Breast epithelium (tissue), 4 donors: ENCODE results near the gene NACC2. TPM values are rescaled to one million over a fixed set of nuclear protein-coding genes. Genes with fewer than 3 reads are reported as not detected.
"Not testable (repeated sequence)": the region's sequence is repeated elsewhere in the genome, so short reads cannot be mapped to it uniquely, and the experiment has no call there.

Experiments used
- DNase-seq, 2 donors: peaks; one replicate each; pipeline ENCODE4 v3.0.0-alpha.2; 2019; ENCODE audit warnings: low spot score in 2 of 2
- H3K27ac ChIP-seq, 2 donors: fragments of 200-600 bp; sonication (generic) in 1 of 2; one replicate each; pipeline ENCODE4 v1.5.1; 2016 to 2019; ENCODE audit warnings: mild to moderate bottlenecking in 1 of 2
- H3K27me3 ChIP-seq, 2 donors: fragments of 200-600 bp; sonication (generic) in 1 of 2; one replicate each; pipeline versions ENCODE4 v1.5.1 to v1.6.0; 2017 to 2019; ENCODE audit warnings: control low read depth in 1 of 2, mild to moderate bottlenecking in 1 of 2
- H3K36me3 ChIP-seq: fragments of 200-600 bp; one replicate; pipeline ENCODE4 v1.5.1; 2019
- H3K4me1 ChIP-seq, 2 donors: fragments of 200-600 bp; sonication (generic); one replicate each; pipeline ENCODE4 v1.5.1; 2016 to 2019; ENCODE audit warnings: control low read depth in 1 of 2
- H3K4me3 ChIP-seq, 3 donors: fragments of 200-600 bp; sonication (generic); 1 replicate in 2 of 3; 2 replicates in 1 of 3; pipeline ENCODE4 v1.5.1; 2016 to 2019; ENCODE audit warnings: mild to moderate bottlenecking in 3 of 3, moderate library complexity in 2 of 3
- H3K9me3 ChIP-seq, 2 donors: fragments of 200-600 bp; sonication (generic) in 1 of 2; one replicate each; pipeline ENCODE4 v1.5.1; 2016 to 2019; ENCODE audit warnings: control low read depth in 1 of 2
- POLR2A ChIP-seq: fragments of 450-650 bp; IDR thresholded peaks from one replicate; pipeline ENCODE4 v1.6.1; 2016; ENCODE audit warnings: antibody characterized with exemption, mild to moderate bottlenecking, moderate library complexity
- POLR2AphosphoS5 ChIP-seq, 3 donors: sonication (generic); formaldehyde crosslinking; IDR thresholded peaks; one replicate each; pipeline ENCODE4 v1.6.1; 2017; ENCODE audit warnings: antibody characterized with exemption in 3 of 3
- intact Hi-C: fragments of 100-400 bp; cut with DNase I; formaldehyde crosslinking; loops from one replicate; pipeline ENCODE4 v1.15.1; 2023; ENCODE audit warnings: low total_unique reads
- total RNA-seq, 3 donors: library from RNA; depleted of rRNA; stranded (reverse); fragments of >200 nt; gene quantifications; one replicate each; pipeline ENCODE4 v1.1.0, GENCODE V29; 2016
- TF ChIP-seq, protein P1 (sequence below), 3 donors: fragments of 450-650 bp; IDR thresholded peaks; one replicate each; pipeline ENCODE4 v1.5.1; 2016 to 2017; ENCODE audit warnings: antibody characterized with exemption in 3 of 3, mild to moderate bottlenecking in 3 of 3, moderate library complexity in 3 of 3

Gene NACC2
- total RNA-seq, 3 donors from 2014 or later: 14.0 to 24.2 (median 19.3) TPM

GRCh38 chr9:136042541-136042940 is 52.5 kb downstream of the NACC2 start:
- H3K9me3 ChIP-seq: peaks cover 9 to 15% of the 10 kb centered on the region in 2 donors

DNA sequence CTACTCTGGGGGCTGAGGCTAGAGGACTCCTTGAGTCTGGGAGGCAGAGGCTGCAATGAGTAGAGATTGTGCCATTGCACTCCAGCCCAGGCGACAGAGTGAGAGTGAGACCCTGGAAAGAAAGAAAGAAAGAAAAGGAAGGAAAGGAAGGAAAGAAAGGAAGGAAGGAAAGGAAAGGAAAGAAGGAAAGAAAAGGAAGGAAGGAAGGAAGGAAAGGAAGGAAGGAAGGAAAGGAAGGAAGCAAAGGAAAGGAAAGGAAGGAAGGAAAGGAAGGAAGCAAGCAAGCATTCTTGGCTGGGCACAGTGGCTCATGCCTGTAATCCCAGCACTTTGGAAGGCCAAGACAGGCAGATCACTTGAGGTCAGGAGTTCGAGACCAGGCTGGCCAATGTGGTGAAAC is 54.2 kb downstream of the NACC2 start:
- H3K9me3 ChIP-seq: peaks cover 17 to 23% of the 10 kb centered on the region in 2 donors
- H3K27ac ChIP-seq, H3K4me3 ChIP-seq, H3K27me3 ChIP-seq, H3K36me3 ChIP-seq, intact Hi-C loops, H3K4me1 ChIP-seq: not testable (repeated sequence)
- DNase-seq: peak in 1 of 2 donors; percentile 2

More at GRCh38 chr9:136042541-136042940, 52.5 kb downstream of the NACC2 start:
- intact Hi-C loops: no loop called here
- DNase-seq: peak in 1 of 2 donors; percentile 2
- H3K36me3 ChIP-seq: no peaks in the 10 kb centered on the region
- no peaks in the 10 kb centered on the region for H3K27me3 ChIP-seq
- H3K4me3 ChIP-seq: no peak overlapping the region
- H3K27ac ChIP-seq: no peak overlapping the region
- no peaks in the 10 kb centered on the region for H3K4me1 ChIP-seq
- TF ChIP-seq, protein P1, sequence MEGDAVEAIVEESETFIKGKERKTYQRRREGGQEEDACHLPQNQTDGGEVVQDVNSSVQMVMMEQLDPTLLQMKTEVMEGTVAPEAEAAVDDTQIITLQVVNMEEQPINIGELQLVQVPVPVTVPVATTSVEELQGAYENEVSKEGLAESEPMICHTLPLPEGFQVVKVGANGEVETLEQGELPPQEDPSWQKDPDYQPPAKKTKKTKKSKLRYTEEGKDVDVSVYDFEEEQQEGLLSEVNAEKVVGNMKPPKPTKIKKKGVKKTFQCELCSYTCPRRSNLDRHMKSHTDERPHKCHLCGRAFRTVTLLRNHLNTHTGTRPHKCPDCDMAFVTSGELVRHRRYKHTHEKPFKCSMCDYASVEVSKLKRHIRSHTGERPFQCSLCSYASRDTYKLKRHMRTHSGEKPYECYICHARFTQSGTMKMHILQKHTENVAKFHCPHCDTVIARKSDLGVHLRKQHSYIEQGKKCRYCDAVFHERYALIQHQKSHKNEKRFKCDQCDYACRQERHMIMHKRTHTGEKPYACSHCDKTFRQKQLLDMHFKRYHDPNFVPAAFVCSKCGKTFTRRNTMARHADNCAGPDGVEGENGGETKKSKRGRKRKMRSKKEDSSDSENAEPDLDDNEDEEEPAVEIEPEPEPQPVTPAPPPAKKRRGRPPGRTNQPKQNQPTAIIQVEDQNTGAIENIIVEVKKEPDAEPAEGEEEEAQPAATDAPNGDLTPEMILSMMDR (IDR thresholded peaks at IDR 0.05): no peak
- TF ChIP-seq POLR2AphosphoS5 (IDR thresholded peaks at IDR 0.05): no peak
- no peak for TF ChIP-seq POLR2A

- DNase-seq: no peak
- no peak overlapping the region for H3K27ac ChIP-seq
- intact Hi-C loops: no loop called here
Measured at GRCh38 chr9:136039488-136039887, 55.6 kb downstream of the NACC2 start.

DNA sequence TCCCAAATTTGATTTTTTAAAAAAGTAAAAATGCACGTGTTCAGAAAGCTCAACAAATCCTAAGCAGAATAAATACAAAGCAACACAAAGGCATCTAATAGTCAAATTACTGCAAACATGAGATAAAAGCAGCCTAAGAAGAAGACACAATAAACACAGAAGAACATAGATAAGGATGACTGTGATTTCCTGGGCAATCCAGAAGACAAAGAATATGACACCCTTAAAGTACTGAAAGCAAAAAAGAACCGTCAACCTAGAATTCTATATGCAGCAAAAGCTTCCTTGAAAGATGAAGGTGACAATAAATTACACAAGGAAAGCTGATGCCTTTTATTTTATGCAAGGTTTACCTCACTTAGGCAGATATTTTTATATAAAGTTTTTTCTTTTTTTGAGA is 58.2 kb downstream of the NACC2 start:
- Histone ChIP-seq H3K36me3 (no peaks in the 10 kb centered on the region), H3K4me1 (no peaks in the 10 kb centered on the region), H3K27ac (no peak overlapping the region), H3K27me3 (no peaks in the 10 kb centered on the region), H3K9me3 (peaks cover 17 to 23% of the 10 kb centered on the region in 2 donors), H3K4me3 (no peak overlapping the region)
- intact Hi-C loops: no loop called here
- no peak for DNase-seq
- TF ChIP-seq POLR2A (no peak), POLR2AphosphoS5 (IDR thresholded peaks at IDR 0.05) (no peak)
- TF ChIP-seq, protein P1 (IDR thresholded peaks at IDR 0.05): no peak

More at GRCh38 chr9:136039488-136039887, 55.6 kb downstream of the NACC2 start:
- TF ChIP-seq POLR2A (no peak), POLR2AphosphoS5 (IDR thresholded peaks at IDR 0.05) (no peak)
- TF ChIP-seq, protein P1 (IDR thresholded peaks at IDR 0.05): no peak
- Histone ChIP-seq H3K9me3 (peaks cover 17 to 23% of the 10 kb centered on the region in 2 donors), H3K4me3 (no peak overlapping the region), H3K27me3 (no peaks in the 10 kb centered on the region), H3K4me1 (no peaks in the 10 kb centered on the region), H3K36me3 (no peaks in the 10 kb centered on the region)

DNA sequence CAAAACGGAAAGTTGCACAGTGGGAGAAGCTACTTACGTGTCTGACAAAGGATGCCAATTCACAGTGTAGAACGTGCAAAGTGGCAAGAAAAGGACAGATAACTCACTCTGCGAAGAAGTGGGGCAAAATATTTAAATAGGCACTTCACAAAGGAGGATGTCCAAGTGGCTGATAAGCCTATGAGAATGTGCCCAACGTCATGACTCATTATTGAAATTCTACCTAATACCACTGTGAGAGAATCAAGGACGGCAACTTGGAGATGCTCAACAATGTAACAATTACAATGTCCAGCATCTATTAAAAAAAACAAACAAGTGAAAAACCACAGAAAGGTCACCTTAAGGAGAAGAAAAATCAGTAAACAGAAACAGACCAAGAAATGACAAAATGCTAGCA is 59.0 kb downstream of the NACC2 start:
- no peaks in the 10 kb centered on the region for H3K27me3 ChIP-seq
- intact Hi-C loops: no loop called here
- peaks cover 17 to 23% of the 10 kb centered on the region in 2 donors for H3K9me3 ChIP-seq
- no peak for TF ChIP-seq POLR2A
- TF ChIP-seq, protein P1 (IDR thresholded peaks at IDR 0.05): no peak
- no peak for DNase-seq
- H3K4me1 ChIP-seq: no peaks in the 10 kb centered on the region
- no peak overlapping the region for H3K27ac ChIP-seq
- no peaks in the 10 kb centered on the region for H3K36me3 ChIP-seq
- H3K4me3 ChIP-seq: no peak overlapping the region
